GM23338 (cell line): ENCODE results near the gene FIG4. TPM values are rescaled to one million over a fixed set of nuclear protein-coding genes. Genes with fewer than 3 reads are reported as not detected.

Source experiments
- ATAC-seq: fragments of 200-7000 bp; cut with Tn5 transposase; 3 replicates; pipeline ENCODE4 v1.9.1; 2020
- DNase-seq: peaks from one replicate; pipeline ENCODE4 v3.0.0-alpha.2; 2015; ENCODE audit warnings: low spot score
- H2AFZ ChIP-seq: fragments of 200-600 bp; sonication (generic); 2 replicates; pipeline ENCODE4 v1.8.0; 2016; ENCODE audit warnings: antibody characterized with exemption, mild to moderate bottlenecking, moderate library complexity
- H3F3A ChIP-seq: fragments of 200-600 bp; sonication (generic); replicated peaks from 2 replicates; pipeline ENCODE4 v1.8.0; 2017; ENCODE audit warnings: antibody characterized with exemption, mixed run types, low read depth
- H3K27ac ChIP-seq: fragments of 200-600 bp; sonication (generic); 2 replicates; pipeline ENCODE4 v1.6.1; 2016; ENCODE audit warnings: low read depth
- H3K27me3 ChIP-seq: fragments of 200-600 bp; sonication (generic); 2 replicates; pipeline ENCODE4 v1.8.0; 2016; ENCODE audit warnings: mild to moderate bottlenecking, mixed run types, moderate library complexity; ENCODE audit not compliant: insufficient read depth
- H3K36me3 ChIP-seq: fragments of 200-600 bp; sonication (generic); 2 replicates; pipeline ENCODE4 v1.8.0; 2016; ENCODE audit warnings: mild to moderate bottlenecking; ENCODE audit not compliant: insufficient read depth
- H3K4me1 ChIP-seq: fragments of 200-600 bp; sonication (generic); 2 replicates; pipeline ENCODE4 v1.8.0; 2016; ENCODE audit warnings: mild to moderate bottlenecking, moderate library complexity; ENCODE audit not compliant: insufficient read depth
- H3K4me2 ChIP-seq: fragments of 200-600 bp; sonication (generic); 2 replicates; pipeline ENCODE4 v1.7.1; 2017; ENCODE audit warnings: mixed run types
- H3K4me3 ChIP-seq: fragments of 200-600 bp; sonication (generic); 2 replicates; pipeline ENCODE4 v1.6.1; 2016; ENCODE audit warnings: mixed run types
- H3K79me2 ChIP-seq: fragments of 200-600 bp; sonication (generic); replicated peaks from 2 replicates; pipeline ENCODE4 v1.8.0; 2017; ENCODE audit warnings: mild to moderate bottlenecking; ENCODE audit not compliant: insufficient read depth
- H3K9me2 ChIP-seq: fragments of 200-600 bp; sonication (generic); 2 replicates; pipeline ENCODE4 v1.8.0; 2017; ENCODE audit not compliant: insufficient read depth
- H4K20me1 ChIP-seq: fragments of 200-600 bp; sonication (generic); replicated peaks from 2 replicates; pipeline ENCODE4 v1.8.0; 2017; ENCODE audit warnings: mild to moderate bottlenecking; ENCODE audit not compliant: insufficient read depth
- H3K27ac Mint-ChIP-seq: 2 replicates; pipeline ENCODE4 v1.8.0; 2020; ENCODE audit warnings: inconsistent platforms, mild to moderate bottlenecking, moderate library complexity, mixed read lengths
- H3K27me3 Mint-ChIP-seq: 3 replicates; pipeline ENCODE4 v1.8.0; 2022; ENCODE audit warnings: low read depth, mild to moderate bottlenecking, moderate library complexity, mixed read lengths, inconsistent platforms; ENCODE audit not compliant: insufficient read depth, poor library complexity
- H3K36me3 Mint-ChIP-seq: 3 replicates; pipeline ENCODE4 v1.8.0; 2021; ENCODE audit warnings: low read depth, mild to moderate bottlenecking, inconsistent platforms, moderate library complexity, mixed read lengths
- H3K4me1 Mint-ChIP-seq: 3 replicates; pipeline ENCODE4 v1.8.0; 2020; ENCODE audit warnings: mild to moderate bottlenecking, inconsistent platforms, mixed read lengths
- H3K4me3 Mint-ChIP-seq: 3 replicates; pipeline ENCODE4 v1.8.0; 2021; ENCODE audit warnings: moderate library complexity, mild to moderate bottlenecking, inconsistent platforms, mixed read lengths
- H3K9me3 Mint-ChIP-seq: 3 replicates; pipeline ENCODE4 v1.8.0; 2020; ENCODE audit warnings: moderate library complexity, mild to moderate bottlenecking, inconsistent platforms, mixed read lengths
- CREB1 ChIP-seq: fragments of 250-450 bp; sonication (Bioruptor Pico); IDR thresholded peaks from 2 replicates; pipeline ENCODE4 v1.5.0; 2020; ENCODE audit warnings: low read depth, mild to moderate bottlenecking, moderate library complexity
- EZH2 ChIP-seq: fragments of 200-600 bp; sonication (generic); IDR thresholded peaks from one replicate; pipeline ENCODE4 v1.8.0; 2017; ENCODE audit warnings: antibody characterized with exemption, mild to moderate bottlenecking, low read depth; ENCODE audit not compliant: unreplicated experiment
- EZH2phosphoT487 ChIP-seq: fragments of 200-600 bp; sonication (generic); IDR thresholded peaks from one replicate; pipeline ENCODE4 v1.8.1; 2018; ENCODE audit warnings: antibody characterized with exemption; ENCODE audit not compliant: unreplicated experiment
- JUNB ChIP-seq: IDR thresholded peaks from one replicate; pipeline ENCODE4 v1.6.1; 2016; ENCODE audit warnings: antibody characterized with exemption; ENCODE audit not compliant: unreplicated experiment
- NANOG ChIP-seq: IDR thresholded peaks from 2 replicates; pipeline ENCODE4 v1.6.1; 2016; ENCODE audit warnings: antibody characterized with exemption, borderline replicate concordance
- POLR2AphosphoS5 ChIP-seq: IDR thresholded peaks from 2 replicates; pipeline ENCODE4 v1.6.1; 2016; ENCODE audit warnings: antibody characterized with exemption, low read depth
- ZNF331 ChIP-seq: fragments of 250-450 bp; sonication (Bioruptor Pico); IDR thresholded peaks from 2 replicates; pipeline ENCODE4 v1.5.0; 2020; ENCODE audit warnings: low read depth, mild to moderate bottlenecking, moderate library complexity
- polyA plus RNA-seq: library from polyadenylated mRNA; unstranded; fragments of >200 nt; fragmentation: Nextera tagmentation; extraction: Ambion mirVana; gene quantifications from 2 replicates; pipeline ENCODE4 v1.2.1, GENCODE V29; 2016
- total RNA-seq: library from RNA; depleted of rRNA; stranded (reverse); fragments of >200 nt; shearing (Covaris generic); gene quantifications from 2 replicates; pipeline ENCODE4 v1.2.3, GENCODE V29; 2014
- TF ChIP-seq, protein P1 (sequence below): fragments of 250-450 bp; sonication (Bioruptor Pico); IDR thresholded peaks from 2 replicates; pipeline ENCODE4 v1.5.0; 2020; ENCODE audit warnings: mild to moderate bottlenecking, moderate library complexity
- TF ChIP-seq, protein P2 (sequence below): IDR thresholded peaks from 2 replicates; pipeline ENCODE4 v1.6.1; 2016; ENCODE audit warnings: antibody characterized with exemption
- TF ChIP-seq, protein P3 (sequence below): IDR thresholded peaks from one replicate; pipeline ENCODE4 v1.6.1; 2018; ENCODE audit warnings: antibody characterized with exemption; ENCODE audit not compliant: unreplicated experiment

FIG4 gene
- total and polyA plus RNA-seq, 2 experiments from 2014 or later: 7.0 to 16.9 TPM

DNA sequence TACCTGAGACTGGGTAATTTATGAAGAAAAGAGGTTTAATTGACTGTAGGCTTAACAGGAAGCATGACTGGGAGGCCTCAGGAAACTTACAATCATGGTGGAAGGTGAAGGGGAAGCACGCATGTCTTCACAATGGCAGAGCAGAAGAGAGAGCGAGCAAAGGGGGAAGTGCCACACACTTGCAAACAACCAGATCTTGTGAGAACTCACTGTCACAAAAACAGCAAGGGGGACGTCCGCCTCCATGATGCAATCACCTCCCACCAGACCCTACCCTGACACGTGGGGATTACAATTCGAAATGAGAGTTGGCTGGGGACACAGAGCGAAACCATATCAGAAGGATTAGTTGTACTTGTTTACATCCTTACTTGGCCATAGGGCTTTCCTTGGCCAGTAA is 49.7 kb downstream of the FIG4 start:
- H3K4me1 Mint-ChIP-seq: peaks cover 35% of the 10 kb centered on the region
- Histone ChIP-seq H3F3A (no peaks in the 10 kb centered on the region), H3K27ac (no peak overlapping the region), H3K9me2 (no peaks in the 10 kb centered on the region), H3K4me2 (no peak overlapping the region), H3K79me2 (no peaks in the 10 kb centered on the region), H3K27me3 (no peaks in the 10 kb centered on the region), H3K4me3 (no peak overlapping the region), H3K36me3 (no peaks in the 10 kb centered on the region), H4K20me1 (no peaks in the 10 kb centered on the region), H2AFZ (no peak overlapping the region), H3K4me1 (peaks cover 24% of the 10 kb centered on the region)
- no peaks in the 10 kb centered on the region; the same call in 2 of the 3 replicates for H3K9me3 Mint-ChIP-seq
- no peak overlapping the region; the same call in 1 of the 2 replicates for H3K27ac Mint-ChIP-seq
- no peak for TF ChIP-seq NANOG
- TF ChIP-seq EZH2: no peak
- TF ChIP-seq EZH2phosphoT487: no peak
- TF ChIP-seq, protein P1, sequence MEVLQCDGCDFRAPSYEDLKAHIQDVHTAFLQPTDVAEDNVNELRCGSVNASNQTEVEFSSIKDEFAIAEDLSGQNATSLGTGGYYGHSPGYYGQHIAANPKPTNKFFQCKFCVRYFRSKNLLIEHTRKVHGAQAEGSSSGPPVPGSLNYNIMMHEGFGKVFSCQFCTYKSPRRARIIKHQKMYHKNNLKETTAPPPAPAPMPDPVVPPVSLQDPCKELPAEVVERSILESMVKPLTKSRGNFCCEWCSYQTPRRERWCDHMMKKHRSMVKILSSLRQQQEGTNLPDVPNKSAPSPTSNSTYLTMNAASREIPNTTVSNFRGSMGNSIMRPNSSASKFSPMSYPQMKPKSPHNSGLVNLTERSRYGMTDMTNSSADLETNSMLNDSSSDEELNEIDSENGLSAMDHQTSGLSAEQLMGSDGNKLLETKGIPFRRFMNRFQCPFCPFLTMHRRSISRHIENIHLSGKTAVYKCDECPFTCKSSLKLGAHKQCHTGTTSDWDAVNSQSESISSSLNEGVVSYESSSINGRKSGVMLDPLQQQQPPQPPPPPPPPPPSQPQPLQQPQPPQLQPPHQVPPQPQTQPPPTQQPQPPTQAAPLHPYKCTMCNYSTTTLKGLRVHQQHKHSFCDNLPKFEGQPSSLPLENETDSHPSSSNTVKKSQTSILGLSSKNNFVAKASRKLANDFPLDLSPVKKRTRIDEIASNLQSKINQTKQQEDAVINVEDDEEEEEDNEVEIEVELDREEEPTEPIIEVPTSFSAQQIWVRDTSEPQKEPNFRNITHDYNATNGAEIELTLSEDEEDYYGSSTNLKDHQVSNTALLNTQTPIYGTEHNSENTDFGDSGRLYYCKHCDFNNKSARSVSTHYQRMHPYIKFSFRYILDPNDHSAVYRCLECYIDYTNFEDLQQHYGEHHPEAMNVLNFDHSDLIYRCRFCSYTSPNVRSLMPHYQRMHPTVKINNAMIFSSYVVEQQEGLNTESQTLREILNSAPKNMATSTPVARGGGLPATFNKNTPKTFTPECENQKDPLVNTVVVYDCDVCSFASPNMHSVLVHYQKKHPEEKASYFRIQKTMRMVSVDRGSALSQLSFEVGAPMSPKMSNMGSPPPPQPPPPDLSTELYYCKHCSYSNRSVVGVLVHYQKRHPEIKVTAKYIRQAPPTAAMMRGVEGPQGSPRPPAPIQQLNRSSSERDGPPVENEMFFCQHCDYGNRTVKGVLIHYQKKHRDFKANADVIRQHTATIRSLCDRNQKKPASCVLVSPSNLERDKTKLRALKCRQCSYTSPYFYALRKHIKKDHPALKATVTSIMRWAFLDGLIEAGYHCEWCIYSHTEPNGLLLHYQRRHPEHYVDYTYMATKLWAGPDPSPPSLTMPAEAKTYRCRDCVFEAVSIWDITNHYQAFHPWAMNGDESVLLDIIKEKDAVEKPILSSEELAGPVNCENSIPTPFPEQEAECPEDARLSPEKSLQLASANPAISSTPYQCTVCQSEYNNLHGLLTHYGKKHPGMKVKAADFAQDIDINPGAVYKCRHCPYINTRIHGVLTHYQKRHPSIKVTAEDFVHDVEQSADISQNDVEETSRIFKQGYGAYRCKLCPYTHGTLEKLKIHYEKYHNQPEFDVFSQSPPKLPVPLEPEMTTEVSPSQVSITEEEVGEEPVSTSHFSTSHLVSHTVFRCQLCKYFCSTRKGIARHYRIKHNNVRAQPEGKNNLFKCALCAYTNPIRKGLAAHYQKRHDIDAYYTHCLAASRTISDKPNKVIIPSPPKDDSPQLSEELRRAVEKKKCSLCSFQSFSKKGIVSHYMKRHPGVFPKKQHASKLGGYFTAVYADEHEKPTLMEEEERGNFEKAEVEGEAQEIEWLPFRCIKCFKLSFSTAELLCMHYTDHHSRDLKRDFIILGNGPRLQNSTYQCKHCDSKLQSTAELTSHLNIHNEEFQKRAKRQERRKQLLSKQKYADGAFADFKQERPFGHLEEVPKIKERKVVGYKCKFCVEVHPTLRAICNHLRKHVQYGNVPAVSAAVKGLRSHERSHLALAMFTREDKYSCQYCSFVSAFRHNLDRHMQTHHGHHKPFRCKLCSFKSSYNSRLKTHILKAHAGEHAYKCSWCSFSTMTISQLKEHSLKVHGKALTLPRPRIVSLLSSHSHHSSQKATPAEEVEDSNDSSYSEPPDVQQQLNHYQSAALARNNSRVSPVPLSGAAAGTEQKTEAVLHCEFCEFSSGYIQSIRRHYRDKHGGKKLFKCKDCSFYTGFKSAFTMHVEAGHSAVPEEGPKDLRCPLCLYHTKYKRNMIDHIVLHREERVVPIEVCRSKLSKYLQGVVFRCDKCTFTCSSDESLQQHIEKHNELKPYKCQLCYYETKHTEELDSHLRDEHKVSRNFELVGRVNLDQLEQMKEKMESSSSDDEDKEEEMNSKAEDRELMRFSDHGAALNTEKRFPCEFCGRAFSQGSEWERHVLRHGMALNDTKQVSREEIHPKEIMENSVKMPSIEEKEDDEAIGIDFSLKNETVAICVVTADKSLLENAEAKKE (CRISPR knock-in tag): no peak
- no peak for TF ChIP-seq CREB1 (CRISPR knock-in tag)
- TF ChIP-seq, protein P2, sequence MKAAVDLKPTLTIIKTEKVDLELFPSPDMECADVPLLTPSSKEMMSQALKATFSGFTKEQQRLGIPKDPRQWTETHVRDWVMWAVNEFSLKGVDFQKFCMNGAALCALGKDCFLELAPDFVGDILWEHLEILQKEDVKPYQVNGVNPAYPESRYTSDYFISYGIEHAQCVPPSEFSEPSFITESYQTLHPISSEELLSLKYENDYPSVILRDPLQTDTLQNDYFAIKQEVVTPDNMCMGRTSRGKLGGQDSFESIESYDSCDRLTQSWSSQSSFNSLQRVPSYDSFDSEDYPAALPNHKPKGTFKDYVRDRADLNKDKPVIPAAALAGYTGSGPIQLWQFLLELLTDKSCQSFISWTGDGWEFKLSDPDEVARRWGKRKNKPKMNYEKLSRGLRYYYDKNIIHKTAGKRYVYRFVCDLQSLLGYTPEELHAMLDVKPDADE: no peak
- TF ChIP-seq ZNF331 (CRISPR knock-in tag): no peak
- TF ChIP-seq POLR2AphosphoS5: no peak
- TF ChIP-seq, protein P3, sequence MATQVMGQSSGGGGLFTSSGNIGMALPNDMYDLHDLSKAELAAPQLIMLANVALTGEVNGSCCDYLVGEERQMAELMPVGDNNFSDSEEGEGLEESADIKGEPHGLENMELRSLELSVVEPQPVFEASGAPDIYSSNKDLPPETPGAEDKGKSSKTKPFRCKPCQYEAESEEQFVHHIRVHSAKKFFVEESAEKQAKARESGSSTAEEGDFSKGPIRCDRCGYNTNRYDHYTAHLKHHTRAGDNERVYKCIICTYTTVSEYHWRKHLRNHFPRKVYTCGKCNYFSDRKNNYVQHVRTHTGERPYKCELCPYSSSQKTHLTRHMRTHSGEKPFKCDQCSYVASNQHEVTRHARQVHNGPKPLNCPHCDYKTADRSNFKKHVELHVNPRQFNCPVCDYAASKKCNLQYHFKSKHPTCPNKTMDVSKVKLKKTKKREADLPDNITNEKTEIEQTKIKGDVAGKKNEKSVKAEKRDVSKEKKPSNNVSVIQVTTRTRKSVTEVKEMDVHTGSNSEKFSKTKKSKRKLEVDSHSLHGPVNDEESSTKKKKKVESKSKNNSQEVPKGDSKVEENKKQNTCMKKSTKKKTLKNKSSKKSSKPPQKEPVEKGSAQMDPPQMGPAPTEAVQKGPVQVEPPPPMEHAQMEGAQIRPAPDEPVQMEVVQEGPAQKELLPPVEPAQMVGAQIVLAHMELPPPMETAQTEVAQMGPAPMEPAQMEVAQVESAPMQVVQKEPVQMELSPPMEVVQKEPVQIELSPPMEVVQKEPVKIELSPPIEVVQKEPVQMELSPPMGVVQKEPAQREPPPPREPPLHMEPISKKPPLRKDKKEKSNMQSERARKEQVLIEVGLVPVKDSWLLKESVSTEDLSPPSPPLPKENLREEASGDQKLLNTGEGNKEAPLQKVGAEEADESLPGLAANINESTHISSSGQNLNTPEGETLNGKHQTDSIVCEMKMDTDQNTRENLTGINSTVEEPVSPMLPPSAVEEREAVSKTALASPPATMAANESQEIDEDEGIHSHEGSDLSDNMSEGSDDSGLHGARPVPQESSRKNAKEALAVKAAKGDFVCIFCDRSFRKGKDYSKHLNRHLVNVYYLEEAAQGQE: no peak
- no peak for TF ChIP-seq JUNB
- H3K36me3 Mint-ChIP-seq: peaks cover 23% of the 10 kb centered on the region
- ATAC-seq (no peak), DNase-seq (no peak)
- no peaks in the 10 kb centered on the region for H3K27me3 Mint-ChIP-seq
- no peak overlapping the region for H3K4me3 Mint-ChIP-seq
